ENCODE results near the gene PGRMC1.

The PGRMC1 gene

GRCh38 chrX:119235051-119235511 is 1.0 kb upstream of the PGRMC1 start:
- FAIRE-seq (no peak), DNase-seq (ENCODE audit: insufficient read length, low spot score) (no peak)
- TF ChIP-seq CTCF (IDR thresholded peaks at IDR 0.05; ENCODE audit: insufficient read depth, missing control alignments), result no peak

GRCh38 chrX:119236623-119237561 is 807 bp downstream of the PGRMC1 start:
- no peak for TF ChIP-seq CTCF (IDR thresholded peaks at IDR 0.05; ENCODE audit: insufficient read depth, missing control alignments)
- FAIRE-seq (no peak), DNase-seq (ENCODE audit: insufficient read length, low spot score) (no peak)

- DNase-seq (ENCODE audit: insufficient read length, low spot score), result no peak
- no peak for TF ChIP-seq CTCF (IDR thresholded peaks at IDR 0.05; ENCODE audit: insufficient read depth, missing control alignments)
- no peak for FAIRE-seq
These were observed 1.5 kb downstream of the PGRMC1 start for GRCh38 chrX:119237562-119237942.

DNA sequence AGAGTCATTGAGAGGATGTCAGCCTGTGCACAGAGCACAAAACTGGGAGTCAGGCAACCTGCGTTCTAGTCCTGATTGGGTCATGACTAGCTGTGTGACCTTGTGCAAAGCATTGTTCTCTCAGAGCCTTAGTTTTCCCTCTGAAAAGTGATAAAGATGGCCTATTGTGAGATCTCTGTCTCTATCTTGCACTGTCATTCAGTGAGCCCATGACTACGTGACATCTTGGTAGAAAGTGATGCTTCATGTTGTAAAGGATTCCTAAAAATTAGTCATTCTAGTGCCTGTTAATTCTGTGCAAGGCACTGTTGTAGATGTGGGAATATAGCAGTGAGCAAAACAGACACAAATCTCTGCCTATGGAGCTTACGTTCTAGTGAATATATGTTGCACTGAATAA is 2.5 kb downstream of the PGRMC1 start:
- TF ChIP-seq CTCF (IDR thresholded peaks at IDR 0.05; ENCODE audit: insufficient read depth, missing control alignments), result no peak
- FAIRE-seq (no peak), DNase-seq (ENCODE audit: insufficient read length, low spot score) (no peak)

DNA sequence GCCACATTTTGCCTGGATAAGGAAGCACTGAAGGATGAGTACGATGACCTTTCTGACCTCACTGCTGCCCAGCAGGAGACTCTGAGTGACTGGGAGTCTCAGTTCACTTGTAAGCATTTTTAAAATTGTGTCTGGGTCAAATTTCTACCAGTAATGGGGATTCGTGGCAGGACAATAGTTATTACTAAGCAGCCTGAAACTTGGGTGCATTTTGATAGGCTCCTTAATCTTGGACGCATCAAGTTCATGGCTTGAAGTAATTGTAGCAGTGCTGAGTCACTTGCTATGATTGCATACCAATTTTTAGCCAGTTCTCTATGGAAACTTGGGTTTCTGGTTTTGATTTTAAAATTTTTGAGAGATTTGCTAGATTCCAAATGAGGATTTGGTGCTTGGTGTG is 4.3 kb downstream of the PGRMC1 start:
- FAIRE-seq, result no peak

DNA sequence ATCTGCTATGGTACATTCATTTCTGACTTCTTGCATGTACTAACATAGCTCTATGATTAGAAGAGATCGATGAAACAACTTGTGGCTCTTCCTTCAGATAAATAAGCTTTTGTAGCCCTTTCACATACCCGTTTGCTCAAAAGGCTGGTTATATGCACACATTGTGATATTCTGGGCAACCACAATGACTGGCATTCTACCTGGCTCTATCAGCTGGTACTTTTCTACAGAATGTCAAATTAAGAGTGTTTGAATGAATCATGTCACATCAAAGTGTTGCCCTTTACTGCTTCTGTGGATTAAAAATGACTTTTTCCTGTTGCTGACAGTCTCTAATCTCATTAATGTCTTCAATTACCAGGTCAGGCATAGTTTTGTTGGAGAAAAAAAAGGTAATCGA is 11.6 kb downstream of the PGRMC1 start:
- TF ChIP-seq CTCF (IDR thresholded peaks at IDR 0.05; ENCODE audit: insufficient read depth, missing control alignments), result no peak
- DNase-seq (ENCODE audit: insufficient read length, low spot score) (no peak), FAIRE-seq (no peak)

More for the DNA sequence above, 4.3 kb downstream of the PGRMC1 start:
- no peak for DNase-seq (ENCODE audit: insufficient read length, low spot score)
- no peak for TF ChIP-seq CTCF (IDR thresholded peaks at IDR 0.05; ENCODE audit: insufficient read depth, missing control alignments)

DNA sequence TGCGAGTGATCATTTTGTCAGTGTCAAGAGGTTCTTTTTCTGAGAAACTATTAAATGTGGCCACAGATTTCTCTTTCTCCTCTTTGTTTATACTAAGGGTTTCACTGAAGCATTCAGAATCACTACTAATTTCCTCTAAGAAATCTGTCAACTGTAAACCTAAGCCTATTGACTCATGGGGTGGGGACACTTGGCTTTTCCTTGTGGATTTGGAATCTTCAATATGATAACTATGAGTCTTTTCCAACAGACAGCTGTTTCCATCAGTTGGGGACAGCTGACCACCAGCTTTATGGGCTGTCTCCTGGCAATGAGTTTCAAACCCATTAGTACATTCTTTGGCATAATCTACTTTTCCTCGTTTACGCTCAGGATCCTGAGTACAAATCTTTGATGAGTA is 13.8 kb downstream of the PGRMC1 start:
- no peak for FAIRE-seq
- no peak for TF ChIP-seq CTCF (IDR thresholded peaks at IDR 0.05; ENCODE audit: insufficient read depth, missing control alignments)

More for the DNA sequence above, 13.8 kb downstream of the PGRMC1 start:
- no peak for DNase-seq (ENCODE audit: insufficient read length, low spot score)
